ENCODE results near the gene FAIM2.

GRCh38 chr12:49892732-49893317 lies 10.9 kb downstream of the FAIM2 start:
- TF ChIP-seq EZH2 (IDR thresholded peaks at IDR 0.05; ENCODE audit: insufficient read depth, poor library complexity, severe bottlenecking) (no peak), EZH2phosphoT487 (IDR thresholded peaks at IDR 0.05; ENCODE audit: insufficient read depth, low read depth) (no peak)

All from GM23248 (cell line).